Activated T-cell treated with anti-CD3 and anti-CD28 coated beads, Interleukin-2, amount 50 U/mL, for 1 hour (primary cell): ENCODE data around the gene MEIKIN.
A peak's percentile ranks its signal among the peaks of the same experiment; 100 is the strongest.

Experiments used
- DNase-seq: peaks from one replicate; pipeline ENCODE4 v3.0.0-alpha.2; 2020

The MEIKIN gene, protein sequence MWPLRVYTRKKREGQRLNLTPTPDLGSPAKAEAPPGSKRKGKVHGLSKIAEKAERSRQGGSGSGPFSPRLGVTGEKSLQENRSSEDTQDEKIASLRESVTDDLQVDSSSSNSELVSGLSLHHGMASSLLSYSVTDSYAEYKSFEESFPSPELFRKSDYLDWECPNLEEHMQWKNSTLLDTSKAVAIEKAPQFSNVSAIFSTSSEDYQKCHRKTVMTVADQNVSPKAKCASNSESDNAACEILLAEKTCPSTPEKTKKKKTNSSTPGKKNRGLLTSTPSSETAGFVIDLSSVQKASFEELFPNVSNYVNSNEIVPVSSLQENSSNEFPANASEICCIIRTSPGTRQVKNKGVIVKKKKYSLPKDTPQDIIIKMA

DNA sequence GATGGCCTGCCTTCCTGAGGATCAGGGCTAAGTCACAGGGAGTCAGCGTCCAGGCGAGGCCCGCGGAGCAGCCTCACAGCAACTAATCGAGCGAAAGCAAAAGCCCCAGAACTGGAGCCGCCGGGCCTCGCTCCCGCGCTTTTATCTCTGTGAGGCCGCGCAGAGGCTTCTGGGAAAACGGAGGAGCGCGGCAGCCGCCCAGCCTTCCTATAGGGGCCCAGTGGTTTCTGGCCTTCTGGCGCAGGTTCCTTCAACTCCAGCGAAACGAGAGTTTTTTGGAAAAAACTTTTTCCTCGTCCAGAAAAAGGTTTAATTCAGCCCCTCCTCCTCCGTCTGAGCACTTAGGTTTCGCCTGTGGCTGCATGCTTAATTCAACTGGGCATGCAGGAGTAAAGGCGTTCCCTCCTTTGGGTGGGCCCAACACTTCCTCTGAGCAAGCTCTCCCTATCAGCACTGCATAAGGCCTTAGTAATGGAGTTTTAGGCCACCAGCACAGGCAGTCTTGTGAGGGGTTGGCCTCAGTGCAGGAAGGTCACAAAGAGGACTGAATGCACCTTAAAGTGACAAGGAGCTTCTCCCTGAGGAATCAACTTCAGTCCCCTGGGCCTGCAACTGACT, at the start of gene MEIKIN:
Gene MEIKIN (minus strand): TSS at position 113 of the 618 bp plus-strand sequence. CDS start 158 bp downstream, outside the sequence.
- DNase-seq = no peak

DNA sequence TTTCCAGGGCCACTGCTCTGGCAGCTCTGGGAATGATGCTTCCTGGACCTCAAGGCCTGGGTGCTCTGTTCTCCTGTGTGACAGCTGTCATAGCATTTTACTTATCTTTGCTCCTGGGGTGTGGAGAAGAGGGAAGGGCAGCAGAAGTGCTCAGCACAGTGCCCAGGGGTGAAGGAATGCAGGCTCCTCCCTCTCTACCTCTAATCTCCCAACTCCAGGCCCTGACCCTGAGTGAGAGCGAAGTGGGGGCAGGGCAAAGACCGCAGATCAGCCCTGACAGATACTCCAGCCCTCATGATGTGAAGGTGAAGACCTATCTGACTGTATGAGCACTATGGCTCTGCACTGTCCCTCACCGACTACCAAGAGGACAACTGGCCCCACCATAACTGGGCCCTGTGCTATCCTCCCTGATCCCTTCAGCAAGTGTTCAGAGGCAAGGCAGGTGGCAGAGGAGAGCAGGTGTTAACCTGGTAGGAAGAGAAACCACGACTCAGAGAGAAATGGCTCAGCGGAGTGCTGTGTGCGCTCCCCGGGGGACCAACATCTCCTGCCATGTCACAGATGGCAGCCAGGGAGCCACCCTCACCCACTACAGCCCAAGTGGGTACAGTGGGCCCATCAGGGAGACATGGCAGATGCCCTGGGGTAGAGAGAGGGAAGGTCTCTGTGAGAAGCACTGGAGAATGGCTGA, 49.2 kb upstream of the MEIKIN start:
- no peak for DNase-seq

DNA sequence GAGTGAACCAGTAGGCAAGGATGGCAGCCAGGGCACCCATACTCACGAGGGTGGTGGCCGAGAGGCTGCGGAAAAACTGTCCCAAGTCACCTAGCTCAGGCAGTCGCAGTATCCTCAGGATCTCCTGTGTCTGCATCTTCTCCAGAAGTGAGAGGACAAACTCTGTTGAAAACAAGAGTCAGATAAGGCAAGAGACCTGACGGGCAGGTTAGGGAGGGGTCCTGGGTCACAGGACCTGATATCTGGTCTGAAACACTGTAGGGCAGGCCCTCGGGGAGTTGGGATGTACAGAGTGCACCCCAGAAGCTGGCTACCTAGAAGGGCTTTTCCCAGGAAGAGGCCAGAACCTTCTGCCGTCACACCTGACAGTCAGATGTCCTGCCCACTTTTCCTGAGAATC, 48.6 kb upstream of the MEIKIN start:
- DNase-seq = no peak

DNA sequence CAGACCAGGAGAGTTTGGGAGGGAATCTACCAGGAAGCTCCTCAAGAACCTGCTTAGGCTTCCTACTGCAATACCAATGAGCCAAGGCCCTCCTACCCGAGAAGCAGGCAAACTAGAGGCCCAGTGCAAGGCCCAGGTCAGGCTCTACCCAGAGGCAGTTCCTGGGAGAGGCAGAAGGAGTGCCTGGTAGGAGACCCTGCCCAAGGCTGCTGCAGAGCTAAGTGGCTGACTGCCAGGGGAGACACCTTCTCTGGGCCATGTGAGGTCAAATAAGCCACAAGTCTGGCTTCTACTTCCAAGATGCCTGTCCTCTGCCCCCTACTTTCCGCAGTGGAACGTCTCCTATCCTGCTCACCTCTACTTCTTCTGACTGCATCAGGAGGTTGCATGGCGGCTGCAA, 48.2 kb upstream of the MEIKIN start:
- DNase-seq = no peak

DNA sequence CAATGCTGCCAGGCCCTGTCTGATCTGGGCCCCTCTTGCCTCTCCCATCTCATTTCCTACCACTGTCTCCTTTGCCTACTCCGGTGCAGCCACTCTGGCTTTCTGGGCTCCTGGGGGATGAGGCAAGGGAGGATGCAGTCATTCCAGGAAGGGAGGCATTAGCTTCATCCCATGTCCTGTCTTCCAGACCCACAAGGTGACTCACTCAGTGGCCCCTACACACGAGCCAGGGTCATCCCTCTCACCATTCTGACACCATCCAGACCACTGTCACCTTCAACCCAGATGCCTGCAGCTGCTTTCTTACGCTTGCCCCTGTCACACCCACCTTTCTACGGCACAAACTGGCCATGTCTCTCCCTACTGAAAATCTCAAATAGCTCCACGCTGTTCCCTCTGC, 46.9 kb upstream of the MEIKIN start:
- no peak for DNase-seq

DNA sequence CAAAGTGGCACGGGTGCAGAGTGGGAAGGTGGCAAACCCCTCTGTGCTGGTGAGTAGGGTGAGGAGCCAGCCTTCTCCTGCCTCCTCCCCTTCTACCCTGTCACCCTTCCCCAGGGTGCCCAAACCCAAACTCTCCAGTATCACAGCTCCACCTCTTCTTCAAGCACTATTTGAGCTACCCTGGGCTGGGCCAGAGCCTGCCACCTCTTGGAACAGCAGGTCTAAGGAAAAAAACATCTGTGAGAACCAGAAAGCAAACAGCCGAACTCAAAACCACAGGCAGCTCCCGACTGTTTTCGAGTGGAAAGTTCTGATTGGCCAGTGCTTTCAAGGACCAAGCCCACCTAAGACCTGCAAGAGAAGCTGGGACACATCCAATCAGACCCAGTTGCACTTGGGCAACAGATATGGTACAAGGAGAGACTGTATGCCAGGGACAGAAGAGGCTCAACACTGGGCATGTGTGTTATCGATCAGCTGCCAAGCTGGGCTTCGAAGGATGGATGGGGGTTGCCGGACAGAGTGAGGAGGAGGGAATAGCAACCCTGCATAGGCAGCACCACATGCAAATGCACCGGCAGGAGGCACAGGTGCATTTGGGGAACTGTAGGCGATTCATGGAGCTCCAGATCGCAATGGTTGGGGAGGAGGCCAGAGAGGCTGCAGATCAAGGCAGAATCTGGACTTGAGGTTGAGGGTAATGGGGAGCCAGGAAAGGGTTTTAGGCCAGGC, 46.3 kb upstream of the MEIKIN start:
- no peak for DNase-seq

DNA sequence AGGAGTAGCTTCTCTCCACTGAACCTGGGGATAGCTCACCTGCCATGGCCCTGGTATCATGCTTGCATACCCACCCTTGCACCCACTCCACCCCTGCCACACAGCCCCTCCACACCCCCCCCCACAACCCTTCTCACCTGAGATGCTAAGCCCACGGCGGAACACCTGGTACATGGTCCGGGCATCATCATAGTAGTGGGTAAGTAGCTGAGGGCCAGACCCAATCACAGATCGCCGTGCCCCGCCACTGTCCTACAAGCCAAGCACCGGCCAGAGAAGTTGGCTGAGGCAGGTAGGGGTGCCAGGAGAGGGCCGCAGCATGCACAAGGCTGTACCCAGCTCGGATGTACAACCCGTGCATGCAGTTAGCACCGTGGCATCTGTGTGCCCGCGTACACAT, 45.3 kb upstream of the MEIKIN start:
- no peak for DNase-seq

DNA sequence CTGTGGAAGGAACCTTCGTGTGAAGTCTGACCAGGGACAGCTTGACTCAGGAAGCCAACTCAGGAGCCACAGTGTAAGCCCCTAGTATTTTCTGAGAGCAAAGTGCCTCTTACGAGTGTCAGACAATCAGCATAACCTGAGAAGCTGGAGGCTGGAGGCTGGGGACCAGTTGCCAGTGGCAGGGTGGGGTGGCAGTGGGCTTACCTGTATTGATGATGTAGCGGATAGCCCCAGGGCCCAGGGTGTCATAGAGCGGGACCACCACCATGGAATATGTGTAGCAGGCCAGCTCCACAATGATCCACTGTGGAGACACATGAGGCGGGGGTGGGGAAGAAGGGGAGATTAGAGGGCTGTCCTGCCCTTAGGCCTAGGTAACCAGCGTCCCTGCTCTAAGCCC, 43.1 kb upstream of the MEIKIN start:
- no peak for DNase-seq

DNA sequence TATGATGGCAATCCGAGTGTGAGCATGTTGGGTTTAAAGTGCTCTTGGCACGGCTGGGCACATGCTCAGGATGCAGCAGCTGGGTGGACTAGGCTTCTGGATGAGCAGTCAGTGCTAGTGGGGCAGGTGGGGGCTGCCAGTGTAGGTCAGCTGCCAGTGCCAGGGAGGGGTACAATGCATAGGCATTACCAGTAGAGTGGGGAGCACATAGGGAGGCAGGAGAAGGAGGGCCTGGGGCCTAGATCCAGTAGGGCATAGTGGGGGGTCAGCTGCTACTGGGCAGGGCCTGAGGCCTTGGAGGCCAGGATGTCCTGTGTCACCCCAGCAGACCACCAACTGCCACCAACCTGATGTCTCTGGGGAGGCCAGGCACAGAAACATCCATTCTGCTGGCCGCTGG, 41.8 kb upstream of the MEIKIN start:
- no peak for DNase-seq

DNA sequence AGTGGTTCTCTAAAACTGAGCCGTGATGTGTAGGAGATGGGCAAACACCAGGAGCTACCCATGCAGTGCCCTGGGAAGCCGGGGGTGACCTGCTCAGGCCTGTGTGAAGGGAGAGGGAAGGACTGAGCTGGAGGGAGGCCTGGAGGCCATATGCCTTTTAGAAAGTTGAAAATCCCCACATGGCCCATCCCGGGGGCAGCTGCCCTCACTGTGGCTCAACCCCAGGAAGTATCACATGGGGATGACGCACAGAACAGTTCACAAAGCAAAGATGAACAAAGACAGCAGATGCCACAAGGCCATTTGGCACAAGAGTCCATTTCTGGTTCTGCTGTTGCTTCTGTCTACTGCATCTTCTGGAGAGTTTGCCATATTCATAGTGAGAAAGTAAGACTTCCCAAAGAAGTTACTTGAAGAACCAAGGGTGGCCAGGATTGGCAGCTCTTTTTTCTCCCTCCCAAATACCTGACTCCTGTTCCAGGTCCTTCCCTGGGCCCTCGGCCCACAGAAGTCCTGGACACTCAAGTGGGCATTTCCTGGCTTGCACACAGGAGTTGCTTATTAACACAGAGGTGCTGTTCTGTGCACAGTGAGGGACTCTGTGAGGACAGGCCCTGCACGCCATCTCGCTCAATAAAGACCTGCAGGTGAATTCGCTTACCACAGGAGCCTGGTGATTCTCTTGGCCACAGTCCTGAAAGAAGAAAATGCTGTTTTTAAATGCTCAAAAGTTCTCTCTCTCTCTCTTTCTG, 40.9 kb upstream of the MEIKIN start:
- no peak for DNase-seq

DNA sequence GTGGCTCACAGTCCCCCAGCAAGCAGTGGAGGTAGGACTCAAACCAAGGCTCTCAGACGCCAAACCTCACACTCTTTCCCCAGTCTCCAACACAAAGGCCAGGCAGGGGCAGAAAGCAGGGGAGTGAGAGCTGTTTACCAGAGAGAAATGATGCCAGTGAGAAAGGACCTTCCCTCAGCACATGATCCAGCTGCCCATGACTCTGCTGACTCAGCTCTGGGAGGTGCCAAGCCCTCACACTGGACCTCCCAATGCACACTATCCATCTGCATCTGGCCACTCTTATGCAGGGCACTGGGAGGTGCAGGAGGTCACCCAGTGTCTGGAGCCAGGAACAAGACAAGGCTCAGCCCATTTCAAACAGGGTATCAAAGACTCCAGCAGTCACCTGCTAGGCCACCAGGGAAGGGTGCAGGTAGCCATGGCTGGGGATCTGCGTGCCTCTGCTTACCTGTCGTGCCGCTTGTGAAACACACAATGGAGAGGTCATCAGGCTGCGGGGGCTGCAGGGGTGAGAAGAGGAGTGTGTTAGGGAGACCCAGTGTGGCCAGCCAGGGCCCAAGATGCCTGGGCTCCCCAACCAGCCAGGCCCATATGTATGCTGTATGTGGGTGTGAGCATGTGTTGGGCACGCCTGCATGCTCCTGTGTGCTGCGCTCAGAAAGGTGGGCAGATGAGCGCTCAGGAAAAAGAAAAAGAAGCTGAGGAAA, 39.6 kb upstream of the MEIKIN start:
- DNase-seq = no peak

DNA sequence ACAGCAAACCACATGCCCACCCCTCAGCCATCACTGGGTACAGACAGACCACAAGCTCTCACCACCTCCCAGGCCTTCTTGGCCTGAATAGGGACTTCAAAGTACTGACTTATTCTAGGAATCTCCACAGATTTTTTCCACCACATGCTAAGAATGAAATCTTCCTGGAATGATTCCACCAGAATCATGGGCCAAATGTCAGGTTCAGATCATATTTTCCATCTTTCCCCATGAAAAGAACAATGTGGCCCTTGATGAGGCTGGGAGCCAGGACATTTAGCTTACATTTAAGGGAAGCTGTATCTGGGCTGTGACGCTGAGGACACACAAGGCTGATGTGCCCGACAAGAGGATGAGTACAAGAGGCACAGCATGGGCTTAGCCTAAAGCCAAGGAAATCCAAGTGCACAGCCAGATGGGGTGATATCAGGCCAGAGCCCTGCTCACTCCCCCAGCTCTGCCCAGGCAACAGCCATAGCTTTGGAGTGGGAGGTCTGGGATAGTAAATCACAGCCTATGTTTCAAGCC, 37.8 kb upstream of the MEIKIN start:
- no peak for DNase-seq

DNA sequence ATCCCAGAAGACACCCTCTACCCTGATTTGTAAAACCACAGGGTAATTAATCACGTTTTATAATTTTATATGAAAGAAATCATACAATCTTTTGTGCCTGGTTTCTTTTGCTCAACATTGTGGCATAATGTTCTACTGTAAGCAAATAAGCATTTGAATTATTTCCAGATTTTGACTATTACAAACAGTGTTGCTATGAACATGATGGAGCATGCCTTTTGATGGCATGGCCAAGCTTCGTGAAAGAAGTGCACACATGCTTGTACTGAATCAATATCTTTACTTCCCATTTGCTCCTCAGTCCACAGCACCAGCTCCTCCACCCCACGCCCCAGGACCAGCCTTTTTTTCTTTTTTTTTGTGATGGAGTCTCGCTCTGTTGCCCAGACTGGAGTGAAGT, 36.1 kb upstream of the MEIKIN start:
- no peak for DNase-seq

DNA sequence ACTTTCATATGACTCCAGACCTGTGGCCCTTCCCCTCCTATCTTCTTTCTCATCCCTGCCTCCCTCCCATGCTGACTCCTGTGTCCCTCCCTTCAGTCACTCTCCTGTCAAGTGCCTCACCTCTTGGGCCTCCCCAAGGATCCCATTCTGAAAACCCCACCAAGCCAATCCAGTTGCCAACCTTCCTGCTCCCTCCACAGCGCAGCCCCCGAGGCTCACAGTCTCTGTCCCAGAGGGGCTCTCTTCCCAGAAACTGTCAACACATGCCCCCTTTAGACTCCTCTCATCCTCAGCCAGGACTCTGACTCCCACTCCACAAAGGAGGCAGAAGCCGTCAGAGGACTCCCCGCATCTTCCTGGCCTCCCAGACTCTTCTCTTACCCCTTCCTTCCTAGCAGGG, 35.2 kb upstream of the MEIKIN start:
- no peak for DNase-seq

DNA sequence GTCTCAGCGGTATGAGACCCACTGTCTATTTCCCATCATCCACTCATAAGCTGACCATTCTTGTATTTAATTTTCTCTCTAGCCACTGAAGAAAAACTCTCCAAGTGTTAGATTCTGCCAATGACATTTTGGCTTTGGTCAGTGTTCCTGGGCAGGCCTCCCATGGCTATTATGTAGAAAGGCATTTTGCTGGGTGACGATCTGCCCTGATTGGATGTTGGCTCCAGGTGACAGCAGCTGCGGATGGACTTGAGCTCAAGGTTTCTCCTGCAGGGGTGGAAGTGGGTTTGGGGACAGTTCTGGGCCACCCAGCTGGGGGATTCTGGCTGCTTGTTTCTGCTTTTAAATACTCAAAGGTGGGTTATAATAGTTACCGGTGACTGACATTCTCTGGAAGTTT, 34.4 kb upstream of the MEIKIN start:
- DNase-seq = no peak

DNA sequence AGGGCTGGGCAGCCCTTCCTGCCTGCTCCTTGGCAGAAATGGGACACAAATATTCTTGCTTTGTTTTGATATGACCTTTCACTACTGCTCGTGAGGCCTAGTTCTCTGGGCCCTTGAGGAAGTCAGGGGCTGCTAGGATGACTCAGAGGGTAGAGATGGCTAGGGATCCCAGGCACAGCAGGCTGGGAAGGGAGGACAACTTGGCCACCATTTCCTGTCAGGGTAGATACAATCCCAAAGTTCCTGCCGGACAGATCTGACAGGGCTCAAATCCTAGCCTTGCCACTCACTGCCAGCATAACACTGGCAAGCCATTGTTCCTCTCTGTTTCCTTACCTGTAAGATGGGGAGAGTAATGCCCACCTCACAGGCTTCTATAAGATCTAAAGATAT, 31.7 kb upstream of the MEIKIN start:
- DNase-seq = no peak

DNA sequence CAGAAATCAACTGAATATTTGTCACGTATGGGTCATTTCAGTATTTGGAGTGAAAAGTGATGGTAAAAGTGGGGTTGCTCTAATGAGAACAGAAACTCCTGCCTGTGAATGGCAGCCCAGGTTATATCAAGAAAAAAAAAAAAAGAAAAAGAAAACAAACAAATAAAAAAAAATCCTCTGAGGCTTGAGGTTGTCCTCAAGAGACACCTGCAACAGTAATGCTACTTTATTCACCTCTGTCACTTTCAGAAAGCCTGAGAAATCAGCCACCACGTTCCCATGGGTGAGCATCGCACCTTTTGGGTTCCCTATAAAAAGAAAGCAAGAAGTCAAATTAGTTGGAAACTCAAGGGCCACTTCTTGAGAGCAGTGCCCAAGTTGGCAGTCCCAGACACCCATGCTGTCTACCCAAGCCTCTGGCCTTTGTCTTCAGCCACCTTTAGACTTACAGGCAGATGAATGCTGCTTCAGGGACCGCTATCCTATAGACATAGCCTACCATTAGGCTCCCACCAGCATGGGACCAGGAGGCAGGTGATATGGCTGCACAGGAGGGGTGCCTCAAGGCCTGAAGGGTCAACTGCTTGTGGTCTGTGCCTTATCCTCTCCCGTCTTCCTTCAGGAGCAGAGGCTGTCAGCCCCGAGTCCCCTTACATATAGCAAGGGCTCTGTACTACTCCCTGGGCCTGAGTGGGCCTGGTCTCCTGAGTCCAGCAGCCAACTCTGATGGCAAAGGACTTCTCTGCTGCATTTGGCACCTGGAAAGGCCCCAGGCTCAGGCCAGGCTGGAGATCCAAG, 31.1 kb upstream of the MEIKIN start:
- no peak for DNase-seq

DNA sequence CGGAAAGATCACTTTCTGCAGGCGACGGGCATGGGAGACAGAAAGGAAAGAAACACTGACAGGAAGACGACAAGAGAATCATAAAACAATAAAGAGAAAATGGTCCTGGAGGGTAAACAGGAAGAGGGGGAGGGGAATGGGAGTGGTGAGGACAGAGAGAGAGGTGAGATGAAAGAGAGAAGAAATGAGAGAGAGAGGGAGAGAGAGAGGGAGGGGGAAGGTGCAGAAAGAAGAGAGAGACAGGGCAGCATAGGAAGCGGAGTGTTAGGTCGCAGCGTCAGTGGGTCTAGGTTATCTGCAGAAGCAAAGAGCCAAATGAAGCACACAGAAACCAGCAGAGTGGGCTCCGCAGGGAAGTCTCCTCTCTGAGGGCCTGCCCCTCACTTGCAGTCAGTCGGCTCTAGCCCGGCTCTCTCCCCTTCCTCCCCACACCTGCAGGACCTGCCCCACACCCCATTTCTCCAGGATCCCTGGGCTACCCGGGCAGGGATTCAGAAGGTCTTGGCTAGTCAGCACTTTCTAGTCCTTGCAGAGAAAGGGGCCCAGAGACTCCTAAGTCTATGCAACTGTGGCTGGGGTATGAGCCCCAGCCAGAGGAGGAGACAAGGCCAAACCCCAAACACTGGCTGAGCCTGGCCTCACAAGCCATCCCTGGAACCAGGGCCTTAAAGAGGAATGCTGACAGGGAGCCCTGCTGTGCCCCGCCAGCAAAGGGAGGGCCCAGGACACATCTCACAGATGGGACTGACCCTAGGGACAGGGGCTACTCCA, 29.7 kb upstream of the MEIKIN start:
- peak; percentile 31 for DNase-seq

DNA sequence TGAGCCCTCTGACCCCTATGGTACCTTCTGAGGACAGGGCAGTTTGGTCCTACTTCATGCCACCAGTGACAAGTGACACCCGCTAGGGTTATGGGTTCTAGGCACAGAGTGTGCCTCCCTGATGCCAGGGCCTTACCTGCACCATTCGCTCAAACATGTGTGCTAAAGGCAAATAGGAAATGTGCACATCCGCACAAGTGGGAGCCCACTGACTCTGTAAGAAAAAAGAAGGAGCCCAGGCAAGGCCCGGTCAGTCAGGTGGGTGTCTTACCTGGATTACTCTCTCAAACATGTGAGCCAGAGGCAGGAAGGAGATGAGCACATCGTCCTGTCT, 29.1 kb upstream of the MEIKIN start:
- peak; percentile 33 for DNase-seq

DNA sequence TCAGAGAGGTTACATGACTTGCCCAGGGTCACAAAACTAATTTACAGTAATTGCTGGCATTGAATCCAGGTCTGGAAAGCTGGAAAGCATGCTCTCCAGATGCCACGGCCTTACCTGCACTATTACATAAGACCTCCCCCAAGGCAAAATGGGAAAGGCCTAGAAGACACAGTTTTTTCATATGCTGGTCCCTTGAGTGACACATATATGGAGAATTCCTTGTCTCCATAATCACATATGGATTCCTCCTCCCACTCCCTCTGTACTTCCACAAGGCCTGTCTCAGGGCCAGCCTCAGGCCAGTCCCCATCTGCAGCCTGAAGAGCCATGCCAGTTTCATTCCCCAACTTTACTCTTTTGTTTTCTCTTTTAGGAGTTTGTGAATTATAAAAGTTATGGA, 28.6 kb upstream of the MEIKIN start:
- no peak for DNase-seq
